NCI-H2081 treated with DMSO at 0.1 percent for 48 hours (cell line): ENCODE data around the gene FEZF2.

ENCODE experiments used
- DNase-seq: peaks from one replicate; lab custom pipeline; 2025; lab: John Stamatoyannopoulos, UW

FEZF2 gene

DNA sequence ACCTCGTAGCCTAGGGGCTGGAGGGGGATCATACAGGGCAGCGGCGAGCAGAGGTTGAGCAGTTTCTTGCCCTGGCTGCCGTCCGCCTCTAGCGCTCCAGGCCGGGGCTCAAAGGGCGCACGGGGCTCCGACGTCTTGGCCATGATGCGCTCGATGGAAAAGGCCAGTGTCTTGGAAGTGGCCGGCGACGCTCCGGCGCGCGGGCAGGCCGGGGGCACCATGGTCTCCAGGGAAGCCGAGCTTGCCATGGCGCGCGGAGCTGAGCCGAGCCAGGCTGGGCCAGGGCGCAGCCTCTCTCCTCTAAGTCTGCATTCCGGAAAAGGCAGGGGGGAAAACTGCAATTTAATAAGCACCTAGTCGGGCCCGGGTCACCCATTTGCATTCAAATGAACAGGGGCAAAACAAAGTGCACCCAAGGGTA is 719 bp downstream of the FEZF2 start:
- no peak for DNase-seq

DNA sequence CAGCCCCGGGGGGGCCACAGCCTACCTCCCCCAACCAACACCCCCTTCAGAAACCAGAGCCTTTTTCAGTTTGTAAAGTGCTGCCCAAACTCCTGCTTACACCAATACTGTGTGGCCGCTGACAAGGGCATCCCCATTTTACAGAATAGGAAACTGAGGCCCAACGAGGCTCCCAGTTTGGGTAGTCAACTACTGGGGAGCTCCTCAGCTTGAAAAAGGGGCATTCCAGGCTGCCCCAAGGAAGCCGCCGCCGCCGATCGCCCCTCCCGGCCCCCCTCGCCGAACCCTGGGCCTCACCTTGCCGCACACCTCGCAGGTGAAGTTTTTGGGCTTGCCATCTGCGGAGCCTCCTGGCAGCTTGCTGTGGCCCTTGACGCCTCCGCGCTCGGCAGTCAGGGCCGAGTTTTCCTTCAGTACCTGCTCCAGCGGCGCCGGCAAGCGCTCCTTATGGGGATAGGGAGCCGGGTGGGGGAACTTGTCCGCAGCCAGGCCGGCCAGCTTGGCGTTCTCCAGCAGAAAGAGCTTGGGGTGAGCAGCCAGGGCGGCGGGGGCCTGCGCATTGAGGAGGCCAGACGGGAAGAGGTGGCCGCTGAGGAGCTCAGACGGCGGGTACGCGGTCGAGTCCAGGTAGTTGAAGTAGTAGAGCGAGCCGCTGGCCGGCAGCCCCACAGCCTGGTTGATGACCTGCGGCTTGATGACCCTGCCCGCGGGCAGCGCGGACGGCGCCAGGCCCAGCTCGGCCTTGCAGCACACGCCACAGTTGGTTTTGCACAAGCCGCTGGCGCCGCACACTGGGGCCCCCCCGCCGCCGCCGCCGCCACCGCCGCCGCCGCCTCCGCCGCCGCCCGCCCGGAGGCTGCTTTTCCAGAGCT is 1.4 kb downstream of the FEZF2 start:
- no peak for DNase-seq

DNA sequence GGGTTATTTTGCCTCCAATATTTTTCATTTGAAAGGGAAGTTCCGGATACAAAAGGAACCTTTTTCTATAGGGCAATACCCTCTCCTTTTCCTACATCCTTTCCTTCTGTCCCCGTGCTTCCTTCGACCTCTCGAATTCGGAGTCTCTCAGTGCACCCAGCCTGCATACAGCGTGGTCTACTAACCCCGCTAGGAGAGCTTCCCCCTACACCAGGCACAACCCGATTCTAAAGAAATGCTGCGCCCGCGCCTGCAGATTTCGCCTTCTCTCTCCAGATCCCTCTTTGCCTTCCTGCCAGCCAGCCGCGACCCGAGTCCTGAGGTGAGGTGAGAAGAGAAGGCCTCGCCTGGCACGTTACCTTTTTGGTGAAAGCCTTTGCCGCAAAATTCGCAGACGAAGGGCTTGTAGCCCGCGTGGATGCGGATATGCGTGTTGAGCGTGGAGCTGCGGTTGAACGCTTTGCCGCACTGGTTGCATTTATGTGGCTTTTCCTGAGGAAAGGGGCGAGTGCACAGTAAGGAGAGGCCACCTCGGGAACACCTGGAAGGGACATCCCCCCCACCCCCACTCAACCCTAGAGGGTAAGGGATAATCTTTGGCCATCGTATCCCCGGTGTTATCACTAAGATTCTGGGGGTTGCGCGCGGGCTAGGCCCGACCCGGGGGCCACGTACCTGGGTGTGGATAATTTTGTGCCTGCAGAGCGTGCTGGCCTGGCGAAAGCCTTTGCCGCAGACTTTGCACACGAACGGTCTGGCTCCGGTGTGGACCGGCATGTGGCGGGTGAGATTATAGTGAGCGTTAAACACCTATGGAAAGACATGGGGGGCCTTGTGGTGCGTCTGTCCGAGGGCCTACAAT is 2.3 kb downstream of the FEZF2 start:
- no peak for DNase-seq

DNA sequence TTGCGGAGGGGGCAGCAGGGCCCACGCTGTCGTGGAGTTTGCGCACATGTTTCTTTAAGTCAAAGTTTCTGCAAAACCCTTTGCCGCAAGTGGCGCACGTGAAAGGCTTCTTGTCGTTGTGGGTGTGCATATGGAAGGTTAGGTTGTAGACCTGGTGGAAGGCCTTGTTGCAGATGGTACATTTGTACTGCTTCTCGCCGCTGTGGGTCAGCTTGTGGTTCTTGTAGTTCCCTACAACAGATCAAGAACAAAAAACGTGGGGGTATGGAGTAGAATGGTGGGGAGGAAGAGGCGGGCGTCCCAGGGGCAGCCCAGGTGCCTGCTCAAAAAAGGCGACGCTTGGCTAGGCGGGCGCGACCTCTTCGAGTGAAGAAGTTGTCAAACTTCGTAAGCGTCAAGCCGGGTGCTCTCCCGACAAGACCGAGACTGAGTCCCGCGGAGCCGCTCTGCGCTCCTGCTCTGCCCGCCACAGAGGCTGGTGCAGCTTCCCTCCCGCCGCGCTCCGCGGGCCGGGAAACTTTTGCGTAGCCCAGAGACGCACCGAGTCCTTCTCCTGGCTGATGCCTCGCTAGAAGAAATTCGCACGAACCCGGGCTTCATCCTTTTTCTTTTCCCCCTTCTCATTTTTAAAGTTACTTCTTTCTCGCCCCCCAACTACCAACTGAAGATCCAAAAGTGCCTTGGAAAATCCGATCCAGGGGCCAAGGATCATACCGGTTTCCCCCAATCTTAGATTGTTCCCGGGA is 3.1 kb downstream of the FEZF2 start:
- no peak for DNase-seq

DNA sequence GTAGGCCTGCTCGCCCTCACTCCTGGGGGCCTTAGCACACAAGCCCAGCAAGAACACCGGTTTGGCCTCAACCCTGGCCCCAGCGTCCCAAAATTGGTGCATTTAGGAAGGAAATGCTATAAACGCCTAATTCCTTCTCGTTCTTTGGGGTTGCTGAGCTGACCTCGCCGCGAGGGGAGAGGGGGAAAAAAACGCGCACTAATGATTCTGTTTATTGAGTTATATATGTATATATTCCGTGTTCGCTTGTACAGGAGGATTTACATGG is 3.9 kb downstream of the FEZF2 start:
- no peak for DNase-seq

DNA sequence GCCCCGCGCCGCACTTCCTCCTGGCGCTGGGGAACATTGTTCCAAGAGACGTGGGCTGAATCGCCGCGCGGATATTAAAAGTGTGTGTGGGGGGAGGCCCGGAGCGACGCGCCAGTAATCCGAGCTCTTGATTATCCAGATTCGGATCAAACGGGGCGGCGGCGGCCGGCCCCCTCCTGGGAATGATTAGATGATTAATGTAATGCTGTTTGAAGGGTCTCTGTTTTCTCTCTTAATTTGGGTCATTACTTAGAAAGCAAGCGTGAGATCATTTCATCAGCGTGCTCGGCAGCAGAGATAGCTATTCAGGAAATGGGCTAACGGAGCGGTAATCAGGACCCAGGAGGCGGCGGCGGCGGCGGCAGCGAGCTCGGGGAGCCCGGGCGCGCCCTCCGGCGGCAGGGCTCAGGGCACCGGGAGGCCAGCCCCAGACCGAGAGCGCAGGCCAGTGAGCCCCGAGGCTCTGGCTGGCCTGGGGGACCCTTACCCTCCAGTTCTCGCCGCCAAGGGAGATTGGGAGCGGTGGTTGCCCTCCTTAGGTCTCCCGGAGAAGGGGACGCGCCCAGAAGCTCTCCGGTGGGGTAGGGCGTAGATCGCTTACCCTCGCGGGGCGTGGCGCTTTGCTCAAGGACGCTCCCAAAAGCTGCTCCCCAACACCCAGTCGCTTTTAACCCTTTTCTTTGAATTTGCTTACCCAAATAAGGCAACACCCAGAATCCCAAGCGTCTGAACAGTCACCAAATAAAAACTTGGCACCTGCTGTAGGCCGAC is 4.5 kb downstream of the FEZF2 start:
- DNase-seq = no peak

DNA sequence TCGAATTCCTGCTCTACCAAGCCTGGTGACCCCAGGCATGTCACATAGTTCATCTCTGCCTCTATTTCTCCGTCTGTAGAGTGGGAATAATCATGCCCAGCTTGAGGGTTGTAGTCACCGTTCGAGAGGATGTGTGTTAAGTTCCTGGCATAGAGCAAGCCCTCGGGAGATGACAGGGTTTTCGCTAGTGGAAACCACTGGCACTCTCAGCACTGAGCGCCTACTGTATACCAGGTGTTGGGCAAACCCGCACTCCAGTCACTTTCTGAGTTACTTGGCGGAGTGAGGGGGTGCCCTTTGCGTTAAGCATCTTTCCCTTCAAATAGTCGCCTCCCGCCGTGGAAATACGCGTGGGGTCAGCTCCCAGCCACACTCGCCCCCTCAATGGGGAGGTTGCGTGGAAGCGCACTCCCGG is 5.1 kb downstream of the FEZF2 start:
- DNase-seq = no peak

DNA sequence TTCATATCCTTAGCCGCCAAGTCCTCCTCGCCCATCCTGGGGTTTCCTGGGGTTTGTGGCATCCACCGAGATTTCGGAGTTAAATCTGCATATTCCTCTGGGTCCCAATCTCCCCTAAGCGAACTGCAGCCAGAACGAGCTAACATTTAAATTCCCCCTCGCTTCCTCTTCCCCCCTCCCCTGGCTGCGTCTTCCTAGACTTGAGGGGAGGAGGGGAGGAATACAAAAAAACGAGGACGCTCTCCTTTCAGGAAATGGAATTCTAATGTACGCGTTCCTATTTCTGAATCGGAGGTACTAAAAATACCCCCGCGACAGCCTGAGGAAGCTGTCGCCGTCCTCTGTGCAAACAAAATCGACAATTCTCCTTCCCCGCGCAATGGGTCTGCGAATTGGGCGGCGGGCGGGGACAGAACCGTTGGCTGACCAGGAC is 5.6 kb downstream of the FEZF2 start:
- DNase-seq = no peak

DNA sequence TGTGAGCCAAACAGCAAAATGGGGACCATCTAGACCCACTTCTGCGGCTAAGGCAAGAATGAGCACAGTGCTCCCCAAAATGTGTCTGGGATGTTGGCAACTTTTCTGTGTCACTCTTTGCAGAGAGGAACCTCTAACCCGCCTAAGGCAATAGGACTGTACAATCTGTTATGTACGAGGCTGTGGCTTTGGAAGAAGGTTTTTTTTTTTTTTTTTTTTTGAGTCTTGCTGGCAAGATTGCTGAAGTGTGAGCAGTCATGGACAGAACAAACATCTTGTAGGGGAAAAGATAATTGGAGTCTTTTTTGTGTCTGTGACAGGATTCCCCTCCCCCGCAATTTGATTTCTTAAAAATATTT is 7.2 kb downstream of the FEZF2 start:
- DNase-seq = no peak

DNA sequence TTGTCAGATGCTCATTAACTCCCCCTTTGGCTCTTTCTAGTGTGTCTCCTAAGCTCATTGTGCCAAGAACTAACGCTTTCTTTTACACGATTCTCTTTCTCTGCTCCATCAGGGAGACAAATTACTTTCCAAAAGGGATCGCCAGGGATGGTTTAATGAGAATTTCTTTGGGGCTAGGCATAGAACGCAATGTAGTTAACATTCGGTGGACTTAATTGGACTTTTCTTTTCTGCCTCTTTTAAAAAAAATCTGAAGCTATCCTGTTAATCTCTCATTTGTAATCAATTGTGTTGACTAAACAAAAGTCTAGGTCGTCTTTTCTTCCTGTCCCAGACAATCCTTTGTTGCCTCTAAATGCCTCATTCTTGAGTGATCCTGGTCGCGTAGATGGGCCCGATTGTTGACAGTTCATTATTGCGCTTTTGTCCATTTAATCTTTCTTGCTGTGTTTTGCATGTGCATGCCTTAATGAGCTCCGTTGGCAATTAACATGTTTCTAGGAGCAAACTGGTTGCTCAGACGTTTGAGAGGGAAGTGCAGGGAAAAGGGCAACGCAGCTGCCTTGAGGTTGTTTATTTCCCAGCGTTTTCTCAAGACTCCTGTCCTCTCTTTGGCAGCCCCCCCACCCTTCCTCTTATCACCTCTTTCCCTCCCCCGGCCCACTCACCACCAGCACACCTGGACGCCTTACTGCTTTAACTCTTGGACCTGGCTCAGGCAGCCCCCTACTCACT is 7.8 kb downstream of the FEZF2 start:
- no peak for DNase-seq

DNA sequence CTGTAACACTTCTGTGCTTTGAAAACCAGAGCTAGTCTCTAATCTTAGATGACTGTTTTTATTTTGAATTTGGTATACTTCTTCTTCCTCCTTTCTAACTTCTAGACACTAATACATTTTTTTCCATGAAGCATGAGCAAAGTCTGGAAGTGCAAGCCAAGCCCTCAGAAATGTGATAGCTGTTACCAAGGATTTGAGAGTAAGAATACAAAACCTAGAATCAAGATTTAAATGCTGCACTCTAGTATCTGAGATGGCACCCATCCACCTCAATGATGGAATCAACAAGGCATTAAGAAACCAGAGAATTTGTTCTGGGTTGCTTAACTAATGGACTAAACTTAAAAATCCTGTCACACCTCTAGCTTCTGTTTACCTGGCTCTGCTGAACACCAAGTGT is 9.2 kb downstream of the FEZF2 start:
- no peak for DNase-seq

DNA sequence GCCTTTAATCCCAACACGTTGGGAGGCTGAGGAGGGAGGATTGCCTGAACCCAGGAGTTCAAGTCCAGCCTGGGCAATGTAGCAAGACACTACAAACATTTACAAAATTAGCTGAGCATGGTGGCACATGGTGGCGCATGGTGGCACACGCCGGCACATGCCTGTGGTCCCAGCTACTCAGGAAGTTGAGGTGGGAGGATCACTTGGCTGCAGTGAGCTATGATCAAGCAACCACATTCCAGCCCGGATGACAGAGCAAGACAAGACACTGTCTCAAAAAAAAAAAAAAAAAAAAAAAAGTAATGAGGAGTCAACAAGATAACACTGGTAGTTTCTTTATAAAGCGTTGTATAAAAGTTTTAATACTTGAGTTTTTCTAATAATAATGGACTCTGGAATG is 10.1 kb downstream of the FEZF2 start:
- no peak for DNase-seq

DNA sequence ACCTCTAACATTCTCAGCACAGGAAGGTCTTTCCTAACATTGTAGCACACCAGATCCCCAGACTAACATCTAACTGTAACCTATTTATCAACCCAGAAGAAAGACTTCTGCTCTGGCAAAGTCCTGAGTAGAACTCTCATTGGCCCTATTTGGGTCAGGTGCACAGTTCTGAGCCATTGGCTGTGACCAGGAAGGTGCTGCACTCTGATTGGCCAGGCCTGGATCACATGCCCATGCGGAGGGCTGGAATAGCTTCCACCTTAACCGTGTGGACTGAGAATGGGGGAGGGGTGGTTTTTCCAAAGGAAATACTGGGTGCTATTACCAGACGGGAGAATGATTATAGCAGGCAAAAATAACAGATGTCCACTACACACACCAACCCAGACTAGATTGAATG is 11.5 kb downstream of the FEZF2 start:
- no peak for DNase-seq

DNA sequence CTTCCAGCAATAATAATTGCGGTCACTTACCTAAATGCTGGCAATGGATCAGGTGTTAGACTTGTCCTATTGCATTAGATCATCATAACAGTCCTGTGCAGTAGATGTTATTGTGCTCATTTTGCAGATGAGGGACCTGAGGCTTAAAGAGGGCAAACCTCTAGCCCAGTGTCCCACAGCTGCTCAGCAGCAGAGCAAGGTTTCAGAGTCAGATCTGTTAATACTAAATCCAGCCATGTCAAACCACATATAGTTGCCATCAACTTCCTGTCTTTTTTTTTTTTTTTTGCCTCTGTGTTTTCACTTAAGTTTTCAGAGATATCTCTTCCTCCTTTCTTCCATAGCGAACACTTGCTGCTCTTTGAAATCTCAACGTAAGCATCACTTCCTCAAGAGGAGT is 12.1 kb downstream of the FEZF2 start:
- no peak for DNase-seq

DNA sequence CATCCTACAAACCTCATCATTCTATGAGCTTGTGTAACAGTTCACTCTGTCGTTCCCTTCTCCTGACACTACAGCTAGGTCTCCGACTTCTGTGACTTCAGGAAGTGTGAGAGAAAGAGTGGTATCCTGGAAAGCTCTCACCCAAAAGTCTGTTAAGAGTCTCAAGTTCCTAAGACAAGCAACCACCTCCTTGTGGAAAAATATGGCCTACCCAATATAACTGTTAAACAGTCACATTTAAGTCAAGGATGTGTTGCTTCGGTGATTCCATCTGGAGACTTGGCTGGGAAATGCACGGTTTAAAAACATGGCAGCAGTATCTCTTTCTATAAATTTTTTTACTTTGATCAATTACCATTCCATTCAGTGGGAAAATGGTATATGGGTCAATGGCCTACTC is 13.8 kb downstream of the FEZF2 start:
- no peak for DNase-seq

DNA sequence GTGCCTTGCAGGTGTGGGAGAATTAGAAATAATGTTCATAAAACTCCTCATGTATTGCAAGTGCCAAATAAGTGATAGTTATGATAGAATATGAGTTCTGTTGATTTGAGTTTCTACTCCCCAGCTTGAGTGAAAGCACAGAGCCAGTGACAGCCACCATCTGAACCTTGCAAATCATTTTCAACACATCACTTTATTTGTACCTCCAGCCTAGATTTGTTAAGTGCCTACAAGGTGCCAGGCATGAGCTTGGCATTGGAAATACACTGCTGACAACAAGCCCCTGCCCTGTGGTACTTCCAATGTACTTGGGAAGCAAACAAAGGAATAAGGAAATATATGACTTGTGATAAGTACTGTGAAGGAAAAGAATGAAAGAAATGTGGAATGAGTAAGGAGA is 17.0 kb downstream of the FEZF2 start:
- no peak for DNase-seq

DNA sequence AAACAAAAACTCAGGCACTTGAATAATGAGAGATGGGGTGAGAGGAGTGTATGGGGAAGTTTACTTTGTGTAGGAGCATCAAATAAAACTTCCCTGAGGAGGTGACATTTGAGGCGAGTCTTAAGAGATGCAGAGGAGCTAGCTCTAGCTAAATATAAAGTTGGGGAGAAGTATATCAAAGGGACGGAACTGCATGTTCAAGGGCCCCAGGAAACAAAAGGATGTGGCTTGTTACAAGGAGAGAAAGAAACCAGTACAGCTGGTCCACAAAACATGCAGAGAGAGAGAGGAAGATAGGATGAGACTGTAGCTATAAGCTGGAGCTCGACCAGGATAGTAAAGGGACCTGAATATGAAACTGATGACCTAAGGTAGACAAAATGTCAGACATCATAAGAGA is 17.6 kb downstream of the FEZF2 start:
- no peak for DNase-seq

DNA sequence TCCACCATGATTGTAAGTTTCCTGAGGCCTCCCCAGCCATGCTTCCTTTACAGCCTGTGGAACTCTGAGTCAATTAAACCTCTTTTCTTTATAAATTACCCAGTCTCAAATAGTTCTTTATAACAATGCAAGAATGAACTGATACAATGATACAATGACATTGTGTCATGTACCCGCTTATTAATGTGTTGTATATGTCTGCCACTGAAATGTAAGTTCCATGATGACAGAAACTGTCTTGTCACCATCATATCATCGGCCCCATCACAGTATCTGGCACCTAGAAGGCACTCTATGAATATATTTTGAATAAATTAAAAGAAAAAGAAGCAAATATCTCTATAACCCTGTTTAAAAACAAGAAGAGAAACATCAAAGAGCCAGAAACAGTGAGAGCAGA is 29.6 kb downstream of the FEZF2 start:
- no peak for DNase-seq

DNA sequence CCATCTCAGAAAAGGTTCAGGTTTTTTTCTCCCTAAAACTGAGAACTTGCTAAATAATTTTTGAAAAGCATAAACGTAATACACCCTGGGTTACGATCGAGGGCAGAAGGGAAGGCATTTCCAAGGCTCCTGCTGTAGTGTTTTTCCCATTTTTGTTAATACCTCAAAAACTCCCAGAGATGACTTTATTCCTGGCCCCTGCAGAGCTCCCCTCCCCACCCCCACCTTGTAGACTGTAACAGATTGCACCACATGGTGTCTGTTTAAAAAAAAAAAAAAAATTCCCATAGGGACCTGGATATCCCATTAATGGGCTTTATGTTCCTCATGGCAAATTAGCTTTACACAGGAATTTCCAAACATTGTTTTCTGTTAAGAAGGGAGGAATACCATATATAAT is 38.2 kb downstream of the FEZF2 start:
- no peak for DNase-seq

DNA sequence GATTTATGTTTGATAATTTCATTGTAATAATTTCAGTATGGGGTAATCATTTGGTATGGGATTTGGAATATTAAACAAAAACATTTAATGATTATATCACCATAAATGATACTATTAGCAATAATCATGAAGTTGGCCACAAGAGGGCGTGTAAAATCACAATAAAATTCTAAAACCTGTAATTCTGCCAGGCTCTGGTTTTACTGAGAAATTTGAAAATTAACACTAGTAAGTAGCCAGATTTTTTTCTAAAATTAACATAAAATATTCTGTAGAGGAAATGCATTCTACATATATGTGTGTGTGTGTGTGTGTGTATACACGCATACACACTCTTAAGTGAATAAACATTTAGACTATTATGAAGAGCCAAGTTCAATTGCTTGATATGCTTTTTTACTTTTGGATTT is 40.5 kb downstream of the FEZF2 start:
- DNase-seq = no peak

DNA sequence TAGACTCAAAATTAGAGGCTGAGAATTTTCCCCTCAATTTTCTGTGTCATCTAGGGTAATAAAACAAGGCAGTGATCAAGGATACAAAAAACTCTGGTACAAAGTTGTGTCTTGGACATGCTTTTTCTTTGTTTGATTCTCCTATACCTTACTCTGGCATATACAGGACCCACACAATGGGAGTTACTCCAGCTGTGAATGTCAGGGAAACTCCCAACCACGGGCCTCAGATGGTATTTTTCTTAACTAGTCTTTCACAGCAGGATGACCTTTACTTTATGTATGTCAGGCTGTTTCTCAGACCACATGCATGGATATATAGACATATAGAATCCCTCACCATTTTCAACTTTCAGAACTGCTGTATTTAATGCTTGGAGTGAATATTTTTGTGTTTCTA is 41.3 kb downstream of the FEZF2 start:
- no peak for DNase-seq
